Ovary (tissue), 3 donors: ENCODE measurements around the gene ANTXR1.

Source experiments
- CTCF ChIP-seq, 3 donors: fragments of 450-650 bp in 2 of 3; fragments of 200-600 bp in 1 of 3; IDR thresholded peaks; one replicate each; pipeline versions ENCODE4 v1.5.1 to v1.8.0; 2016 to 2022; ENCODE audit warnings: antibody characterized with exemption in 3 of 3, mild to moderate bottlenecking in 1 of 3
- EP300 ChIP-seq: sonication (generic); formaldehyde crosslinking; IDR thresholded peaks from one replicate; pipeline ENCODE4 v1.6.1; 2017; ENCODE audit warnings: antibody characterized with exemption
- POLR2A ChIP-seq: fragments of 450-650 bp; IDR thresholded peaks from one replicate; pipeline ENCODE4 v1.6.1; 2017; ENCODE audit warnings: antibody characterized with exemption, mild to moderate bottlenecking, moderate library complexity
- donor health status: DM: no; HTN: no; CAD: no.

GRCh38 chr2:69067866-69068265 lies 54.9 kb downstream of the ANTXR1 start:
- TF ChIP-seq CTCF (IDR thresholded peaks at IDR 0.05) (no peak), EP300 (no peak), POLR2A (no peak)
